KMS-11 (cell line): ENCODE data around the gene CDH13.

Experiments
- H2AFZ ChIP-seq: fragments of 200-600 bp; sonication (generic); 2 replicates; pipeline ENCODE4 v1.6.1; 2016; ENCODE audit warnings: antibody characterized with exemption, mixed run types, low read depth
- H3K27ac ChIP-seq: fragments of 200-600 bp; sonication (generic); 2 replicates; pipeline ENCODE4 v1.6.1; 2016; ENCODE audit warnings: mild to moderate bottlenecking, mixed run types
- H3K27me3 ChIP-seq: fragments of 200-600 bp; sonication (generic); 2 replicates; pipeline ENCODE4 v1.6.1; 2017; ENCODE audit warnings: mild to moderate bottlenecking, low read depth, mixed run types, moderate library complexity; ENCODE audit not compliant: insufficient read depth
- H3K36me3 ChIP-seq: fragments of 200-600 bp; sonication (generic); 2 replicates; pipeline ENCODE4 v1.6.1; 2017; ENCODE audit warnings: mild to moderate bottlenecking, mixed run types; ENCODE audit not compliant: insufficient read depth
- H3K4me1 ChIP-seq: fragments of 200-600 bp; sonication (generic); 2 replicates; pipeline ENCODE4 v1.6.1; 2016; ENCODE audit warnings: mild to moderate bottlenecking, low read depth, mixed run types; ENCODE audit not compliant: poor library complexity, severe bottlenecking
- H3K4me2 ChIP-seq: fragments of 200-600 bp; sonication (generic); 2 replicates; pipeline ENCODE4 v1.7.0; 2016; ENCODE audit warnings: mild to moderate bottlenecking, mixed run types
- H3K4me3 ChIP-seq: fragments of 200-600 bp; sonication (generic); IDR thresholded peaks from 2 replicates; pipeline ENCODE4 v1.6.1; 2017; ENCODE audit warnings: low read depth, low read length, mixed read lengths; ENCODE audit not compliant: insufficient read depth
- H3K79me2 ChIP-seq: fragments of 200-600 bp; sonication (generic); 2 replicates; pipeline ENCODE4 v1.6.1; 2016; ENCODE audit warnings: low read depth, mixed run types; ENCODE audit not compliant: insufficient read depth
- H3K9ac ChIP-seq: fragments of 200-600 bp; sonication (generic); 2 replicates; pipeline ENCODE4 v1.6.1; 2016; ENCODE audit warnings: mild to moderate bottlenecking, mixed run types
- H4K20me1 ChIP-seq: fragments of 200-600 bp; sonication (generic); 2 replicates; pipeline ENCODE4 v1.6.1; 2016; ENCODE audit warnings: mild to moderate bottlenecking, mixed run types; ENCODE audit not compliant: insufficient read depth
- TF ChIP-seq, protein P1 (sequence below): fragments of 200-600 bp; sonication (generic); conservative IDR thresholded peaks from 2 replicates; pipeline ENCODE4 v1.6.1; 2017; ENCODE audit warnings: low read depth, mild to moderate bottlenecking, antibody characterized with exemption, low read length, moderate library complexity, mixed read lengths

CDH13 gene

DNA sequence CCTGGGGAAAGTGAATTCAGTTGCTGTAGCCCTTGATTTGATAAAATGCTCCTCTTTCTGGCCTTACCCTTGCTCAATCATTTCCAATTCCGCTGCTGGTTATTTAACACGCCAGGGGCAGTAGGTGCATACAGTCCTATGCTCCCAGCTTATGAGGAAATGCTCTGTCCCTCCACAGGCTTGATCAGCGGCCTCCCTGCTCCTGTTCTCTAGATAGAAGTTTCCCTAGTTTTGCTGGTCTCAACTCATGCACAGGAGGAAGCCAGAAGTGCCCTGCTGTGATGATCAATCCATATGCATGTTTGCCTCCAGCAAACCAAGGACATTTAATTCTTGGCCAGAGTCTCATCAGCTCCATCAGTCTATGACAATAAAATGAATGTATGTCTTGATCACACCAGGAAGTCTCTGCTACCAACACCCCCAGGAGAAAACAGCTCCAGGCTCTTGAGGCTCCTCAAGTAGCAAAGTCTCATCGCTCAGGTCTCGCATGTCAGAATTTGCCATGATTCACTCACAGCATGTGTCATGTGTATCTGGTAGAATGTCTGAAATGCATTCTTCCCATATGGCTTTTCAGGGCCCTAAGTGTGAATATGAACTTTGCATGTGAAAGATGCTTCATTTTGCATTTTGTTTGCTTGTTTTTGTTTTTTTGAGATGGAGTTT, 208.9 kb downstream of the CDH13 start:
- Histone ChIP-seq H3K9ac (no peak overlapping the region), H3K79me2 (no peaks in the 10 kb centered on the region), H4K20me1 (no peaks in the 10 kb centered on the region), H3K4me2 (no peak overlapping the region), H3K36me3 (no peaks in the 10 kb centered on the region), H3K4me3 (no peak overlapping the region), H3K27me3 (no peaks in the 10 kb centered on the region), H2AFZ (no peak overlapping the region), H3K27ac (no peak overlapping the region), H3K4me1 (no peaks in the 10 kb centered on the region)
- TF ChIP-seq, protein P1, sequence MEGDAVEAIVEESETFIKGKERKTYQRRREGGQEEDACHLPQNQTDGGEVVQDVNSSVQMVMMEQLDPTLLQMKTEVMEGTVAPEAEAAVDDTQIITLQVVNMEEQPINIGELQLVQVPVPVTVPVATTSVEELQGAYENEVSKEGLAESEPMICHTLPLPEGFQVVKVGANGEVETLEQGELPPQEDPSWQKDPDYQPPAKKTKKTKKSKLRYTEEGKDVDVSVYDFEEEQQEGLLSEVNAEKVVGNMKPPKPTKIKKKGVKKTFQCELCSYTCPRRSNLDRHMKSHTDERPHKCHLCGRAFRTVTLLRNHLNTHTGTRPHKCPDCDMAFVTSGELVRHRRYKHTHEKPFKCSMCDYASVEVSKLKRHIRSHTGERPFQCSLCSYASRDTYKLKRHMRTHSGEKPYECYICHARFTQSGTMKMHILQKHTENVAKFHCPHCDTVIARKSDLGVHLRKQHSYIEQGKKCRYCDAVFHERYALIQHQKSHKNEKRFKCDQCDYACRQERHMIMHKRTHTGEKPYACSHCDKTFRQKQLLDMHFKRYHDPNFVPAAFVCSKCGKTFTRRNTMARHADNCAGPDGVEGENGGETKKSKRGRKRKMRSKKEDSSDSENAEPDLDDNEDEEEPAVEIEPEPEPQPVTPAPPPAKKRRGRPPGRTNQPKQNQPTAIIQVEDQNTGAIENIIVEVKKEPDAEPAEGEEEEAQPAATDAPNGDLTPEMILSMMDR, result no peak

DNA sequence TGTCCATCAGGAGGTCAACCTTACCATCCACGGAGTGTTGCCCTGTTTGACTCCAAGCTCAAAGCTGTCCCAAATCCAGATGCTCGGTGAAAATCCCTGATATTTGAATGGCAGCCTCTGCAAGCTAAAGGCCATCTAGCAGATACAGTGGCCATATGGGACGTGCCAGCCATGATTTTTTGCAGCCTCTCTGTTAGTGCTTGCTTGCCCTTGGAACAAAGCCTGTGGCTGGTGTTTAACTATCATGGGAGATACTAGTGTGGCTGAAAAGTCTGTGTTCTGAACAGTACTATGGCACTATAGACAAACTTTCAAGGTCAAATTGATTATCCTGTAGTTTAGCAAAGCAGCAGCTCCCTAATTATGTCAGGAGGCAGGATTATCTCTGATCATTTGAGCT, 214.3 kb downstream of the CDH13 start:
- TF ChIP-seq, protein P1, result no peak
- H3K27ac ChIP-seq, result no peak overlapping the region
- H3K4me1 ChIP-seq, result no peaks in the 10 kb centered on the region
- H2AFZ ChIP-seq, result no peak overlapping the region
- H3K4me3 ChIP-seq, result no peak overlapping the region
- H3K79me2 ChIP-seq, result no peaks in the 10 kb centered on the region
- H3K9ac ChIP-seq, result no peak overlapping the region
- H3K4me2 ChIP-seq, result no peak overlapping the region
- no peaks in the 10 kb centered on the region for H3K36me3 ChIP-seq
- no peaks in the 10 kb centered on the region for H3K27me3 ChIP-seq
- H4K20me1 ChIP-seq, result no peaks in the 10 kb centered on the region

DNA sequence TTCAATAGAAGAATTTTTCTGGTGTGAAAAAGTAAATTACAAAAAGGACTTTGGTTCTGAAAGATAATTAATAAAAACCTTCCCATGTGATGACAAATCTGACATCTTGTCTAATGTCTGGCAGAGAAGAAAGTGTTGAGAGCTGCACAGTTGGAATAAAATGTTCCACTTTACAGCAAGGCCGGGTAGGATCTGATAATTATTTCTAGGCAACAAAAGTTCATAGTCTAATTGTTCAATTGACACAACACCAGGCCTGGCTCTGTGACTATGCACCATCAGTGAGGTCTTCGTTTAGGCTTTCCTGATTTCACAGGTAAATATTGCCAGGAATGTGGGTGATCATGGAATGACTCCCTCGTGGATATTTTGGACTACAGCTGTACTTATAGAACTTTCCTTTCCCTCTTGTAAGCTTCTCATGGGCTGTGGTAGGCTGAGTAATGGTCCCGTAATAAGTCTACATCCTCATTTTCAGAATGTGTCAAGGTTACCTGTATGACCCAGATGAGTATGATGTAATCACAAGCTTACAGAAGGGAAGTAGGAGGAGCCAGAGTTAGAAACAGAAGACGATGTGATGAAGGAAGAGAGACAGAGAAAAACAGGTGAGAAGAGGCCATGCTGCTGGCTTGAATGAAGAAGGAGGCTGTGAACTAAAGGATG, 217.0 kb downstream of the CDH13 start:
- Histone ChIP-seq H2AFZ (no peak overlapping the region), H3K4me3 (no peak overlapping the region), H3K27ac (no peak overlapping the region), H3K4me1 (no peaks in the 10 kb centered on the region), H3K79me2 (no peaks in the 10 kb centered on the region), H3K36me3 (no peaks in the 10 kb centered on the region), H4K20me1 (no peaks in the 10 kb centered on the region), H3K9ac (no peak overlapping the region), H3K4me2 (no peak overlapping the region), H3K27me3 (no peaks in the 10 kb centered on the region)
- TF ChIP-seq, protein P1, result no peak

DNA sequence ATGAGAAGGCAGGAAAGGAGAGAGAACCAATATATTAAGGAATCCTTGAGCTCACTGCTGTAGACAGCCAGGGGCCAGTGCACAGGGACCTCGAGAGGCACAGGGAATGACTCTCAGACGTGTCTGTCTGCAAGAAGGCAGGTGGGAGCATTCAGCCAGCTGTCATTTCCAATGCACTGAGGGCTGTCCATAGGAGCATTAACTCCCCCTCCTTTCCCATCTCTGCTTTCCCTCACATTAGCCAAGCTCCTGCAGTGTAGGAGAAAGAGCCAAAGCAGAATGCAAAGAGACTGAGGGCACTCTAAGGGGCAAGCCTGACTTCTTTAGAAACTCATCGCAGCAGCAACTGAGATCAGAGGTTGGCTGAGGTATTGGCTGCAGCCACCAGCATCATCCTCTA, 218.3 kb downstream of the CDH13 start:
- H3K4me3 ChIP-seq, result no peak overlapping the region
- H3K79me2 ChIP-seq, result no peaks in the 10 kb centered on the region
- TF ChIP-seq, protein P1, result no peak
- no peak overlapping the region for H2AFZ ChIP-seq
- H3K4me1 ChIP-seq, result no peaks in the 10 kb centered on the region
- H3K27me3 ChIP-seq, result no peaks in the 10 kb centered on the region
- no peaks in the 10 kb centered on the region for H3K36me3 ChIP-seq
- no peak overlapping the region for H3K27ac ChIP-seq
- H3K9ac ChIP-seq, result no peak overlapping the region
- no peaks in the 10 kb centered on the region for H4K20me1 ChIP-seq
- H3K4me2 ChIP-seq, result no peak overlapping the region
